Natural killer cell (primary cell): ENCODE results near the gene REXO2. TPM values are rescaled to one million over a fixed set of nuclear protein-coding genes. Genes with fewer than 3 reads are reported as not detected.
A peak's percentile ranks its signal among the peaks of the same experiment; 100 is the strongest.

Source experiments
- ATAC-seq, 3 donors: fragments of 150-1000 bp in 2 of 3; fragments of 200-7000 bp in 1 of 3; cut with Tn5 transposase; 1 replicate in 1 of 3; 2 replicates in 2 of 3; pipeline ENCODE4 v1.10.0; 2021; ENCODE audit warnings: mild to moderate bottlenecking in 2 of 3, moderate library complexity in 2 of 3
- DNase-seq, 2 donors: peaks; one replicate each; pipeline versions ENCODE4 v3.0.0 to v3.0.0-alpha.2; 2013 to 2021; ENCODE audit warnings: mixed read lengths in 1 of 2
- H3K27ac ChIP-seq: one replicate; pipeline ENCODE4 v1.5.1; 2013; ENCODE audit warnings: mild to moderate bottlenecking, low read length
- H3K27me3 ChIP-seq: one replicate; pipeline ENCODE4 v1.6.1; 2013; ENCODE audit warnings: low read length; ENCODE audit not compliant: control insufficient read depth, insufficient read depth
- H3K36me3 ChIP-seq: one replicate; pipeline ENCODE4 v1.6.1; 2013; ENCODE audit warnings: low read length; ENCODE audit not compliant: control insufficient read depth, insufficient read depth
- H3K4me1 ChIP-seq: one replicate; pipeline ENCODE4 v1.6.1; 2013; ENCODE audit warnings: low read length; ENCODE audit not compliant: control insufficient read depth, insufficient read depth
- H3K4me3 ChIP-seq: one replicate; pipeline ENCODE4 v1.5.1; 2013; ENCODE audit warnings: low read length
- H3K9me3 ChIP-seq: one replicate; pipeline ENCODE4 v1.6.1; 2013; ENCODE audit warnings: low read length; ENCODE audit not compliant: control insufficient read depth, insufficient read depth
- H3K27ac Mint-ChIP-seq, 2 donors: one replicate each; pipeline ENCODE4 v1.8.0; 2022; ENCODE audit warnings: mild to moderate bottlenecking in 2 of 2, mixed read lengths in 2 of 2, moderate library complexity in 1 of 2
- H3K27me3 Mint-ChIP-seq, 2 donors: one replicate each; pipeline ENCODE4 v1.8.0; 2022; ENCODE audit warnings: low read depth in 2 of 2, mixed read lengths in 2 of 2
- H3K36me3 Mint-ChIP-seq: one replicate; pipeline ENCODE4 v1.8.0; 2022; ENCODE audit warnings: mixed read lengths
- H3K4me1 Mint-ChIP-seq, 2 donors: one replicate each; pipeline ENCODE4 v1.8.0; 2022; ENCODE audit warnings: mixed read lengths in 2 of 2
- H3K4me3 Mint-ChIP-seq: one replicate; pipeline ENCODE4 v1.8.0; 2022; ENCODE audit warnings: mild to moderate bottlenecking, moderate library complexity, mixed read lengths
- H3K9me3 Mint-ChIP-seq, 2 donors: one replicate each; pipeline ENCODE4 v1.8.0; 2022; ENCODE audit warnings: mixed read lengths in 2 of 2
- WGBS: methylation state at CpG from one replicate; pipeline ENCODE4 v1.1.7; 2013; ENCODE audit warnings: missing lambda C conversion rate; ENCODE audit not compliant: insufficient coverage; 5-methylcytosine and 5-hydroxymethylcytosine counted together
- intact Hi-C: fragments of 100-400 bp; cut with micrococcal nuclease; formaldehyde crosslinking; loops from one replicate; pipeline ENCODE4 v1.14.2; 2022
- total RNA-seq, 4 donors: library from RNA; stranded (reverse); fragments of 120-200 nt in 1 of 4; gene quantifications; one replicate each; pipeline versions ENCODE4 v1.2.3 to v1.2.4, GENCODE V29; 2013 to 2022
- TF ChIP-seq, protein P1 (sequence below): fragments of 200-600 bp; IDR thresholded peaks from one replicate; pipeline ENCODE4 v1.8.0; 2022; ENCODE audit warnings: antibody characterized with exemption

REXO2 gene
- total RNA-seq, 3 donors from 2014 or later (not counting 1 experiment from before 2014, with no cell fraction given), result 21.4 to 32.8 (median 24.7) TPM

GRCh38 chr11:114401311-114401710 is 38.0 kb upstream of the REXO2 start:
- Mint-ChIP-seq H3K9me3 (no peaks in the 10 kb centered on the region), H3K27ac (peak overlapping the region; percentile 98 to 99), H3K27me3 (no peaks in the 10 kb centered on the region), H3K4me3 (peak overlapping the region; percentile 96), H3K4me1 (peaks cover 51 to 52% of the 10 kb centered on the region in 2 donors), H3K36me3 (no peaks in the 10 kb centered on the region)
- Histone ChIP-seq H3K27me3 (no peaks in the 10 kb centered on the region), H3K4me1 (peaks cover 7% of the 10 kb centered on the region), H3K36me3 (peaks cover 21% of the 10 kb centered on the region), H3K4me3 (peak overlapping the region; percentile 81), H3K9me3 (no peaks in the 10 kb centered on the region), H3K27ac (peak overlapping the region; percentile 95)
- 17% methylated on average over 1 of the region's 4 CpGs for WGBS
- DNase-seq, result no peak
- no peak for ATAC-seq
- TF ChIP-seq, protein P1, sequence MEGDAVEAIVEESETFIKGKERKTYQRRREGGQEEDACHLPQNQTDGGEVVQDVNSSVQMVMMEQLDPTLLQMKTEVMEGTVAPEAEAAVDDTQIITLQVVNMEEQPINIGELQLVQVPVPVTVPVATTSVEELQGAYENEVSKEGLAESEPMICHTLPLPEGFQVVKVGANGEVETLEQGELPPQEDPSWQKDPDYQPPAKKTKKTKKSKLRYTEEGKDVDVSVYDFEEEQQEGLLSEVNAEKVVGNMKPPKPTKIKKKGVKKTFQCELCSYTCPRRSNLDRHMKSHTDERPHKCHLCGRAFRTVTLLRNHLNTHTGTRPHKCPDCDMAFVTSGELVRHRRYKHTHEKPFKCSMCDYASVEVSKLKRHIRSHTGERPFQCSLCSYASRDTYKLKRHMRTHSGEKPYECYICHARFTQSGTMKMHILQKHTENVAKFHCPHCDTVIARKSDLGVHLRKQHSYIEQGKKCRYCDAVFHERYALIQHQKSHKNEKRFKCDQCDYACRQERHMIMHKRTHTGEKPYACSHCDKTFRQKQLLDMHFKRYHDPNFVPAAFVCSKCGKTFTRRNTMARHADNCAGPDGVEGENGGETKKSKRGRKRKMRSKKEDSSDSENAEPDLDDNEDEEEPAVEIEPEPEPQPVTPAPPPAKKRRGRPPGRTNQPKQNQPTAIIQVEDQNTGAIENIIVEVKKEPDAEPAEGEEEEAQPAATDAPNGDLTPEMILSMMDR, result no peak
- intact Hi-C loops, result loop anchor here (10.0 kb wide), 1 partner anchor 527 kb away; the partner anchor contains the start of gene USP28

DNA sequence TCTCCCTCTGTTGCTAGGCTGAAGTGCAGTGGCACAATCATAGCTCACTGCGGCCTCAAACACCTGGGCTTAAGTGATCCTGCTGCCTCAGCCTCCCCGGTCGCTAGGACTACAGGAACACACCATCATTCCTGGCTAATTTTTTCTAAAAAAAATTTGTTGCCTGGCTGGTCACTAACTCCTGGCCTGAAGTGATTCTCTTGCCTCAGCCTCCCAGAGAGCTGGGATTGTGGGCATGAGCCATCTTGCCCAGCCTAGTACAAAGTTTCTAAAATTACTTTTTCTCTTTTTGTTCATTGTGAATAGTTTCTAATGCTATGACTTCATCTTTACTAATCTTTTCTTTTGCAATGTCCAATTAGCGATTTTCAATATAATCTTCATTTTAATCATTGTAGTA is 26.3 kb upstream of the REXO2 start:
- intact Hi-C loops, result no loop called here
- H3K27me3 ChIP-seq, result no peaks in the 10 kb centered on the region
- no peaks in the 10 kb centered on the region for H3K36me3 Mint-ChIP-seq
- H3K4me3 ChIP-seq, result no peak overlapping the region
- H3K27me3 Mint-ChIP-seq, result no peaks in the 10 kb centered on the region
- H3K4me1 Mint-ChIP-seq, result peaks cover 0 to 4% of the 10 kb centered on the region in 2 donors
- H3K4me1 ChIP-seq, result no peaks in the 10 kb centered on the region
- no peak overlapping the region for H3K27ac Mint-ChIP-seq
- H3K9me3 ChIP-seq, result no peaks in the 10 kb centered on the region
- DNase-seq (no peak), ATAC-seq (no peak)
- TF ChIP-seq, protein P1, result no peak
- H3K4me3 Mint-ChIP-seq, result no peak overlapping the region
- 98% methylated on average over 3 of the region's 4 CpGs for WGBS
- H3K27ac ChIP-seq, result no peak overlapping the region
- H3K9me3 Mint-ChIP-seq, result no peaks in the 10 kb centered on the region
- H3K36me3 ChIP-seq, result peaks cover 27% of the 10 kb centered on the region

DNA sequence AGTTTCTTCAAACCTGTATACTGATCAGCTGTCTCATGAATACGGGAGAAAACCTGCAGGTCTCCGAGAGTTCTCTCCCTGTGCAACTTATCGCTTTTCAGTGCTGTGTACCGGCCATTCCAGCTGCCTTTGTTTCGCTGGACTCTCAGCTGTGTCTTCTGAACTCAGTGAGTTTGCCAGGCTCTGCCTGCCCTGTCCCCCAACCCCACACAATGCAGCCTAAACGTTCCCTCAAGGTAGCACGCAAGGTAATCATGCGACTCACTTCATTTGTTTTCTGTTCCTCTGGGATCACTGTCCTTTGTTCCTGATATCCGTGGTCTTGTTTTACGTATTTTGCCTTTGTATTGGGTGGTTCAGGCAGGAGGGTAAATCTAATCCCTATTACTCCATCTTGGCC is 25.3 kb upstream of the REXO2 start:
- no peak overlapping the region for H3K27ac Mint-ChIP-seq
- H3K27ac ChIP-seq, result no peak overlapping the region
- H3K9me3 Mint-ChIP-seq, result no peaks in the 10 kb centered on the region
- intact Hi-C loops, result no loop called here
- H3K27me3 Mint-ChIP-seq, result no peaks in the 10 kb centered on the region
- peaks cover 19% of the 10 kb centered on the region for H3K36me3 ChIP-seq
- H3K4me3 ChIP-seq, result no peak overlapping the region
- ATAC-seq (no peak), DNase-seq (no peak)
- no peaks in the 10 kb centered on the region for H3K36me3 Mint-ChIP-seq
- 98% methylated on average over 8 of the region's 10 CpGs for WGBS
- no peaks in the 10 kb centered on the region for H3K4me1 ChIP-seq
- TF ChIP-seq, protein P1, result no peak
- no peaks in the 10 kb centered on the region for H3K9me3 ChIP-seq
- H3K4me1 Mint-ChIP-seq, result peaks cover 0 to 4% of the 10 kb centered on the region in 2 donors
- no peak overlapping the region for H3K4me3 Mint-ChIP-seq
- no peaks in the 10 kb centered on the region for H3K27me3 ChIP-seq

DNA sequence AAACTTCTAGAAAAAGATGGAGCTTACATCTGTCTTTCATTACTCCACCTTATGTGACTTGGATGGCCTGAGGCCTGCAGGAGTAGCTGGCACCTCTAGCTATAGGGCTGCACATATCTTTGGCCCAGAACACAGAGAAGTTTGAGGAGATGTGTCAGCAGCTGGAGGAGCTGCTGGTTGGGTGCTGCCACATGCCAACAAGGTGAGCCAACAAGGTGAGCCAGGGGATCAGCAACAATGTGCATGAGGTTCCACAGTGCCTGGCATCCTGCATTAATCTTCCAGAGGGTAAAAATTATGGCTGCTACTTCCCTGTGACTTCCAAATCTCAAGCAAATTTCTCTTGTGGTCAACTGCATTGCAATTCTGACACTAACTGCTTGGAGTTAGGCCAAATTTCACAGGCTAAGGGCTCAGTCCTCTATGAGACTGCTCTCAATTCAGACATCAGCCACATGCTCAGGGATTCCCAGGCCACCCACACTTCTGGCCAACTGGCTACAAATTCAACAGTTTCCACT is 22.8 kb upstream of the REXO2 start:
- Histone ChIP-seq H3K27me3 (no peaks in the 10 kb centered on the region), H3K27ac (no peak overlapping the region), H3K9me3 (no peaks in the 10 kb centered on the region), H3K36me3 (peaks cover 3% of the 10 kb centered on the region), H3K4me1 (no peaks in the 10 kb centered on the region), H3K4me3 (no peak overlapping the region)
- Mint-ChIP-seq H3K27me3 (no peaks in the 10 kb centered on the region), H3K4me3 (no peak overlapping the region), H3K9me3 (no peaks in the 10 kb centered on the region), H3K36me3 (no peaks in the 10 kb centered on the region), H3K27ac (no peak overlapping the region), H3K4me1 (no peaks in the 10 kb centered on the region)
- intact Hi-C loops, result no loop called here
- ATAC-seq (no peak), DNase-seq (no peak)
- TF ChIP-seq, protein P1, result no peak
